ENCODE results near the gene DIO1.

DNA sequence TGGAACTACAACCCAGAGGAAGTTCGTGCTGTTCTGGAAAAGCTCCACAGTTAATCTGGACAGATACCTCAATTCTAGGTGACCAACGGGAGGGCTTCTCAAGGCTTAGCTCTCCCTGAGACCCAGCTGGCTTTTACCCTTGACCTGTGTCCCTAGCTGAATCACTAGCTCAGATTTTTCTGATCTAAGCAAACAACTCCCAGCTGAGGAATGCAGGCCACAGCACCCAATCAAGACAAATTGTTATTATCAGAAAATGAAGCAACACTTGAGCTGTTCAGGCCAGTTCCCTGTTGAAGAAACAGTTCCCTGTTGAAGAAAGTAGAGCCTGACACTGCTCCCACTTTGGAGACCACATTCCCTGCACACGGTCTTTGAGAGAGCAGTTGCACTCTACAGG lies 16.0 kb downstream of the DIO1 start:
- TF ChIP-seq, protein P1, sequence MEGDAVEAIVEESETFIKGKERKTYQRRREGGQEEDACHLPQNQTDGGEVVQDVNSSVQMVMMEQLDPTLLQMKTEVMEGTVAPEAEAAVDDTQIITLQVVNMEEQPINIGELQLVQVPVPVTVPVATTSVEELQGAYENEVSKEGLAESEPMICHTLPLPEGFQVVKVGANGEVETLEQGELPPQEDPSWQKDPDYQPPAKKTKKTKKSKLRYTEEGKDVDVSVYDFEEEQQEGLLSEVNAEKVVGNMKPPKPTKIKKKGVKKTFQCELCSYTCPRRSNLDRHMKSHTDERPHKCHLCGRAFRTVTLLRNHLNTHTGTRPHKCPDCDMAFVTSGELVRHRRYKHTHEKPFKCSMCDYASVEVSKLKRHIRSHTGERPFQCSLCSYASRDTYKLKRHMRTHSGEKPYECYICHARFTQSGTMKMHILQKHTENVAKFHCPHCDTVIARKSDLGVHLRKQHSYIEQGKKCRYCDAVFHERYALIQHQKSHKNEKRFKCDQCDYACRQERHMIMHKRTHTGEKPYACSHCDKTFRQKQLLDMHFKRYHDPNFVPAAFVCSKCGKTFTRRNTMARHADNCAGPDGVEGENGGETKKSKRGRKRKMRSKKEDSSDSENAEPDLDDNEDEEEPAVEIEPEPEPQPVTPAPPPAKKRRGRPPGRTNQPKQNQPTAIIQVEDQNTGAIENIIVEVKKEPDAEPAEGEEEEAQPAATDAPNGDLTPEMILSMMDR (IDR thresholded peaks at IDR 0.05), result no peak
- TF ChIP-seq POLR2A (IDR thresholded peaks at IDR 0.05), result no peak
